ENCODE results near the gene CGB1. TPM values are rescaled to one million over a fixed set of nuclear protein-coding genes. Genes with fewer than 3 reads are reported as not detected.

The CGB1 gene
- total and polyA plus RNA-seq, 9 of the 15 experiments (the other 6 are each of a cell fraction or from before 2014, with no cell fraction given), result not detected

- TF ChIP-seq CTCF (IDR thresholded peaks at IDR 0.05 in 2 of 3, conservative IDR thresholded peaks at IDR 0.05 in 1 of 3; ENCODE audit: insufficient read depth in 2 of 3, low read depth in 1 of 3, low read length in 3 of 3) (peak; percentile 72 to 84 (median 73)), ZC3H11A (IDR thresholded peaks at IDR 0.05; ENCODE audit: low read depth, low read length) (no peak), ETV1 (tag; conservative IDR thresholded peaks at IDR 0.05; ENCODE audit: low read depth) (peak; percentile 49), MEF2A (IDR thresholded peaks at IDR 0.05; ENCODE audit: control insufficient read depth, low read depth, low read length) (no peak), THAP7 (CRISPR knock-in tag; IDR thresholded peaks at IDR 0.05) (no peak), PCBP1 (IDR thresholded peaks at IDR 0.05; ENCODE audit: low read depth, low read length, poor library complexity, severe bottlenecking) (no peak), TFAM (CRISPR knock-in tag; conservative IDR thresholded peaks at IDR 0.05) (no peak), REST (IDR thresholded peaks at IDR 0.05; ENCODE audit: borderline replicate concordance) (peak; percentile 56; the same call in 1 of the 2 replicates), REST (CRISPR knock-in tag; IDR thresholded peaks at IDR 0.05; ENCODE audit: low read depth) (no peak), CHAMP1 (IDR thresholded peaks at IDR 0.05) (no peak), PHF8 (IDR thresholded peaks at IDR 0.05; ENCODE audit: borderline replicate concordance, low read length) (no peak), LEF1 (IDR thresholded peaks at IDR 0.05) (no peak), CBX3 (IDR thresholded peaks at IDR 0.05; ENCODE audit: borderline replicate concordance in 1 of 2, low read length in 2 of 2) (no peak)
Observed at GRCh38 chr19:48999481-49000325, 37.0 kb downstream of the CGB1 start (continued).

All from K562 (cell line).